IPS-NIHi7 (cell line): ENCODE measurements around the gene C1QL4.

ENCODE experiments used
- DNase-seq: peaks from one replicate; pipeline ENCODE4 v3.0.0; 2012; ENCODE audit warnings: mixed read lengths; ENCODE audit errors: extremely low spot score

C1QL4 gene

GRCh38 chr12:49347311-49348193 is 10.6 kb upstream of the C1QL4 start:
- DNase-seq: peak; percentile 90

- DNase-seq: no peak
These were observed 9.8 kb upstream of the C1QL4 start, which contains the start of gene DNAJC22 for GRCh38 chr12:49346659-49347310. DNAJC22 (plus strand) TSS chr12:49346888; CDS start chr12:49348873, 1,985 bp downstream.

- DNase-seq: no peak
These were observed 9.1 kb upstream of the C1QL4 start for GRCh38 chr12:49345825-49346658.

- no peak for DNase-seq
These were observed 8.2 kb upstream of the C1QL4 start for GRCh38 chr12:49345051-49345824.

- DNase-seq: no peak
These were observed 7.6 kb upstream of the C1QL4 start for GRCh38 chr12:49344486-49345050.

GRCh38 chr12:49342914-49343731 is 6.1 kb upstream of the C1QL4 start:
- DNase-seq: no peak

GRCh38 chr12:49342066-49342913 is 5.3 kb upstream of the C1QL4 start:
- DNase-seq: peak; percentile 89

GRCh38 chr12:49341777-49342065 is 4.7 kb upstream of the C1QL4 start:
- no peak for DNase-seq

GRCh38 chr12:49340971-49341776 is 4.2 kb upstream of the C1QL4 start:
- no peak for DNase-seq

- no peak for DNase-seq
These were observed 3.3 kb upstream of the C1QL4 start for GRCh38 chr12:49340095-49340870.

GRCh38 chr12:49339464-49339861 is 2.5 kb upstream of the C1QL4 start:
- DNase-seq: no peak

- DNase-seq: no peak
These were observed 2.0 kb upstream of the C1QL4 start for GRCh38 chr12:49338830-49339463.

GRCh38 chr12:49335955-49336644 is 888 bp downstream of the C1QL4 start:
- no peak for DNase-seq

GRCh38 chr12:49335118-49335954 is 1.7 kb downstream of the C1QL4 start:
- no peak for DNase-seq

- DNase-seq: no peak
These were observed 2.3 kb downstream of the C1QL4 start for GRCh38 chr12:49334681-49335080.

- DNase-seq: no peak
These were observed 2.8 kb downstream of the C1QL4 start for GRCh38 chr12:49334226-49334625.
